H1 (cell line): ENCODE data around the gene UBR2.

Experiments
- ASH2L ChIP-seq: fragments of 200-600, 300-600 bp; sonication (generic); IDR thresholded peaks from one replicate; pipeline ENCODE4 v1.7.1; 2017; ENCODE audit warnings: low read length
- EP300 ChIP-seq, 2 experiments: IDR thresholded peaks; 1 replicate in 1 of 2; 2 replicates in 1 of 2; pipeline ENCODE4 v1.6.1; 2011 to 2012; ENCODE audit warnings: low read depth in 2 of 2, low read length in 2 of 2, mild to moderate bottlenecking in 2 of 2, borderline replicate concordance in 1 of 2, inconsistent platforms in 1 of 2, moderate library complexity in 1 of 2
- HDAC2 ChIP-seq, 2 experiments: fragments of 300-600 bp in 1 of 2; sonication (generic) in 1 of 2; IDR thresholded peaks; 2 replicates each; pipeline ENCODE4 v1.6.1; 2011 to 2012; ENCODE audit warnings: low read depth in 2 of 2, low read length in 2 of 2, mild to moderate bottlenecking in 2 of 2, moderate library complexity in 2 of 2, borderline replicate concordance in 1 of 2, inconsistent platforms in 1 of 2
- TAF1 ChIP-seq: IDR thresholded peaks from 2 replicates; pipeline ENCODE4 v1.6.1; 2011; ENCODE audit warnings: mild to moderate bottlenecking, low read depth, low read length
- TF ChIP-seq, protein P1 (sequence below), 3 experiments: IDR thresholded peaks; 1 replicate in 2 of 3; 2 replicates in 1 of 3; pipeline versions ENCODE4 v1.5.1 to v1.6.1; 2011; ENCODE audit warnings: low read length in 3 of 3, mild to moderate bottlenecking in 3 of 3, inconsistent platforms in 2 of 3, low read depth in 1 of 3, moderate library complexity in 1 of 3; ENCODE audit not compliant: insufficient read depth in 1 of 3; ENCODE audit errors: control extremely low read depth in 1 of 3

DNA sequence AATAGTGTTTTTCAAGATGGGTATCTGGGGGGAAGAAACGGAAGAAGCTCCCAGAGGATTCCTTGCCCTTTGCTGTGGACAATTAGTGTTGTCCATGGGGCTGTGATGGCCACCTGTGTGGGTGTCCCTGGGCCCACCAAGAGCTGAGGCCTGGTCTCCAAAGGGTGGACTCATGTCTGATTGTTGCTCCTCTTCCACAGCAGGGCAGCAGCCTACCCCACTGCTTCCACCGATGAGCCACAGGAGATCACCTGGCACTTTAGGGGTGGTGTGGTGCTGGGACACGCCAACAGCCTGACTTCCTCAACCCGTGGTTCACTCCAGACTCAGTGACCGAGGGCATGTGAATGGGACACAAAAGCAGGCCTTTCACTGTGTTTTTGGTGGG lies 133.4 kb downstream of the UBR2 start:
- TF ChIP-seq ASH2L (no peak), HDAC2 (IDR thresholded peaks at IDR 0.05; ENCODE audit: borderline replicate concordance in 1 of 2, low read depth in 2 of 2, low read length in 2 of 2) (no peak), EP300 (IDR thresholded peaks at IDR 0.05; ENCODE audit: borderline replicate concordance in 1 of 2, low read depth in 2 of 2, low read length in 2 of 2) (no peak), TAF1 (no peak)
- TF ChIP-seq, protein P1, sequence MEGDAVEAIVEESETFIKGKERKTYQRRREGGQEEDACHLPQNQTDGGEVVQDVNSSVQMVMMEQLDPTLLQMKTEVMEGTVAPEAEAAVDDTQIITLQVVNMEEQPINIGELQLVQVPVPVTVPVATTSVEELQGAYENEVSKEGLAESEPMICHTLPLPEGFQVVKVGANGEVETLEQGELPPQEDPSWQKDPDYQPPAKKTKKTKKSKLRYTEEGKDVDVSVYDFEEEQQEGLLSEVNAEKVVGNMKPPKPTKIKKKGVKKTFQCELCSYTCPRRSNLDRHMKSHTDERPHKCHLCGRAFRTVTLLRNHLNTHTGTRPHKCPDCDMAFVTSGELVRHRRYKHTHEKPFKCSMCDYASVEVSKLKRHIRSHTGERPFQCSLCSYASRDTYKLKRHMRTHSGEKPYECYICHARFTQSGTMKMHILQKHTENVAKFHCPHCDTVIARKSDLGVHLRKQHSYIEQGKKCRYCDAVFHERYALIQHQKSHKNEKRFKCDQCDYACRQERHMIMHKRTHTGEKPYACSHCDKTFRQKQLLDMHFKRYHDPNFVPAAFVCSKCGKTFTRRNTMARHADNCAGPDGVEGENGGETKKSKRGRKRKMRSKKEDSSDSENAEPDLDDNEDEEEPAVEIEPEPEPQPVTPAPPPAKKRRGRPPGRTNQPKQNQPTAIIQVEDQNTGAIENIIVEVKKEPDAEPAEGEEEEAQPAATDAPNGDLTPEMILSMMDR (IDR thresholded peaks at IDR 0.05; ENCODE audit: control extremely low read depth in 1 of 3, insufficient read depth in 1 of 3, low read depth in 1 of 3, low read length in 3 of 3) = no peak
